Sigmoid colon (tissue), 4 donors: ENCODE results near the gene TMEM40.

Experiments used
- CTCF ChIP-seq, 4 experiments: fragments of 450-650 bp in 3 of 4; fragments of 200-600 bp in 1 of 4; IDR thresholded peaks; one replicate each; pipeline ENCODE4 v1.5.1; 2016 to 2019; ENCODE audit warnings: antibody characterized with exemption in 4 of 4, mild to moderate bottlenecking in 3 of 4, moderate library complexity in 2 of 4
- EP300 ChIP-seq, 4 donors: sonication (generic); formaldehyde crosslinking; IDR thresholded peaks; one replicate each; pipeline ENCODE4 v1.6.1; 2017; ENCODE audit warnings: antibody characterized with exemption in 4 of 4
- POLR2A ChIP-seq, 2 donors: fragments of 450-650 bp; IDR thresholded peaks; one replicate each; pipeline ENCODE4 v1.6.1; 2016; ENCODE audit warnings: antibody characterized with exemption in 2 of 2, mild to moderate bottlenecking in 2 of 2, moderate library complexity in 2 of 2
- POLR2AphosphoS5 ChIP-seq, 4 donors: sonication (generic); formaldehyde crosslinking; IDR thresholded peaks; one replicate each; pipeline ENCODE4 v1.6.1; 2017; ENCODE audit warnings: antibody characterized with exemption in 4 of 4

GRCh38 chr3:12774619-12775018 is 15.6 kb upstream of the TMEM40 start:
- no peak for TF ChIP-seq CTCF (IDR thresholded peaks at IDR 0.05)
- TF ChIP-seq EP300 (IDR thresholded peaks at IDR 0.05): no peak
- TF ChIP-seq POLR2A (IDR thresholded peaks at IDR 0.05): no peak
- TF ChIP-seq POLR2AphosphoS5 (IDR thresholded peaks at IDR 0.05): no peak
